H9 (cell line): ENCODE data around the gene UVRAG. TPM values are rescaled to one million over a fixed set of nuclear protein-coding genes. Genes with fewer than 3 reads are reported as not detected.
"Not testable (repeated sequence)": the region's sequence is repeated elsewhere in the genome, so short reads cannot be mapped to it uniquely, and the experiment has no call there.

ENCODE experiments used
- DNase-seq: peaks from one replicate; pipeline ENCODE4 v3.0.0-alpha.2; 2017
- H2AFZ ChIP-seq: one replicate; pipeline ENCODE4 v1.6.1; 2013; ENCODE audit warnings: mild to moderate bottlenecking, low read length, control low read depth, moderate library complexity
- H2AK5ac ChIP-seq: 2 replicates; pipeline ENCODE4 v1.6.1; 2013; ENCODE audit warnings: low read length, control low read depth, mixed read lengths; ENCODE audit not compliant: insufficient read length
- H2BK120ac ChIP-seq: one replicate; pipeline ENCODE4 v1.6.1; 2013; ENCODE audit warnings: low read depth, mild to moderate bottlenecking, low read length, control low read depth, inconsistent platforms; ENCODE audit not compliant: poor library complexity, severe bottlenecking
- H2BK12ac ChIP-seq: 2 replicates; pipeline ENCODE4 v1.6.1; 2013; ENCODE audit warnings: low read length, control low read depth, mixed read lengths, low read depth; ENCODE audit not compliant: insufficient read length
- H2BK15ac ChIP-seq: 2 replicates; pipeline ENCODE4 v1.6.1; 2013; ENCODE audit warnings: low read depth, low read length, control low read depth
- H2BK20ac ChIP-seq: one replicate; pipeline ENCODE4 v1.6.1; 2013; ENCODE audit warnings: low read depth, mild to moderate bottlenecking, low read length, control low read depth, inconsistent platforms; ENCODE audit not compliant: poor library complexity, severe bottlenecking
- H2BK5ac ChIP-seq: 2 replicates; pipeline ENCODE4 v1.6.1; 2013; ENCODE audit warnings: low read length, control low read depth, mixed read lengths; ENCODE audit not compliant: insufficient read length
- H3K14ac ChIP-seq: 2 replicates; pipeline ENCODE4 v1.6.1; 2013; ENCODE audit warnings: low read length, control low read depth; ENCODE audit not compliant: insufficient read depth
- H3K18ac ChIP-seq: 2 replicates; pipeline ENCODE4 v1.6.1; 2013; ENCODE audit warnings: low read depth, mild to moderate bottlenecking, mixed read lengths, low read length, control low read depth; ENCODE audit not compliant: insufficient read length
- H3K23ac ChIP-seq: 2 replicates; pipeline ENCODE4 v1.6.1; 2013; ENCODE audit warnings: low read length, control low read depth, mixed read lengths, low read depth; ENCODE audit not compliant: insufficient read length
- H3K23me2 ChIP-seq: 2 replicates; pipeline ENCODE4 v1.6.1; 2013; ENCODE audit warnings: low read depth, mild to moderate bottlenecking, mixed read lengths, low read length, control low read depth; ENCODE audit not compliant: insufficient read length, poor library complexity, severe bottlenecking
- H3K27ac ChIP-seq: 2 replicates; pipeline ENCODE4 v1.5.1; 2013; ENCODE audit warnings: low read length, control low read depth, mixed read lengths, low read depth; ENCODE audit not compliant: insufficient read length
- H3K27me3 ChIP-seq: 2 replicates; pipeline ENCODE4 v1.6.1; 2013; ENCODE audit warnings: low read length, control low read depth, inconsistent platforms; ENCODE audit not compliant: insufficient read depth
- H3K4ac ChIP-seq: 2 replicates; pipeline ENCODE4 v1.6.1; 2013; ENCODE audit warnings: low read depth, mild to moderate bottlenecking, control low read depth, inconsistent platforms, low read length, moderate library complexity
- H3K4me1 ChIP-seq: 2 replicates; pipeline ENCODE4 v1.6.1; 2013; ENCODE audit warnings: low read length, control low read depth, inconsistent platforms; ENCODE audit not compliant: insufficient read depth
- H3K4me2 ChIP-seq: 2 replicates; pipeline ENCODE4 v1.6.1; 2013; ENCODE audit warnings: low read length, control low read depth, mixed read lengths; ENCODE audit not compliant: insufficient read length, insufficient read depth
- H3K56ac ChIP-seq: 2 replicates; pipeline ENCODE4 v1.6.1; 2013; ENCODE audit warnings: low read depth, mild to moderate bottlenecking, mixed read lengths, low read length, control low read depth; ENCODE audit not compliant: insufficient read length
- H3K79me1 ChIP-seq: 2 replicates; pipeline ENCODE4 v1.6.1; 2013; ENCODE audit warnings: low read depth, mild to moderate bottlenecking, moderate library complexity, low read length, control low read depth, inconsistent platforms; ENCODE audit not compliant: insufficient read depth, poor library complexity, severe bottlenecking
- H3K79me2 ChIP-seq: 2 replicates; pipeline ENCODE4 v1.6.1; 2013; ENCODE audit warnings: low read length, control low read depth, inconsistent platforms; ENCODE audit not compliant: insufficient read depth
- H3K9ac ChIP-seq: 2 replicates; pipeline ENCODE4 v1.6.1; 2013; ENCODE audit warnings: low read length, control low read depth, mixed read lengths; ENCODE audit not compliant: insufficient read length; ENCODE audit errors: extremely low read depth
- H3K9me3 ChIP-seq: one replicate; pipeline ENCODE4 v1.6.1; 2013; ENCODE audit warnings: low read depth, low read length, inconsistent platforms; ENCODE audit not compliant: control insufficient read depth
- H3T11ph ChIP-seq: one replicate; pipeline ENCODE4 v1.6.1; 2013; ENCODE audit warnings: mild to moderate bottlenecking, low read length, control low read depth, inconsistent platforms
- H4K20me1 ChIP-seq: one replicate; pipeline ENCODE4 v1.6.1; 2013; ENCODE audit not compliant: control insufficient read depth, insufficient read length, insufficient read depth
- H4K5ac ChIP-seq: 2 replicates; pipeline ENCODE4 v1.6.1; 2013; ENCODE audit warnings: low read depth, mild to moderate bottlenecking, mixed read lengths, low read length, control low read depth; ENCODE audit not compliant: insufficient read length
- H4K8ac ChIP-seq: replicated peaks from 2 replicates; pipeline ENCODE4 v1.6.1; 2013; ENCODE audit warnings: low read length, control low read depth, mixed read lengths, low read depth; ENCODE audit not compliant: insufficient read length
- H4K91ac ChIP-seq: 2 replicates; pipeline ENCODE4 v1.6.1; 2013; ENCODE audit warnings: low read depth, mild to moderate bottlenecking, moderate library complexity, mixed read lengths, low read length, control low read depth; ENCODE audit not compliant: insufficient read length
- H3K27ac Mint-ChIP-seq, 3 experiments: 2 replicates in 2 of 3; 3 replicates in 1 of 3; pipeline ENCODE4 v1.8.0; 2020 to 2021; ENCODE audit warnings: mixed read lengths in 3 of 3, mild to moderate bottlenecking in 1 of 3, moderate library complexity in 1 of 3
- H3K27me3 Mint-ChIP-seq: 2 replicates; pipeline ENCODE4 v1.8.0; 2021; ENCODE audit warnings: low read depth, mild to moderate bottlenecking, moderate library complexity, mixed read lengths
- H3K36me3 Mint-ChIP-seq, 3 experiments: 2 replicates in 2 of 3; 3 replicates in 1 of 3; pipeline ENCODE4 v1.8.0; 2020 to 2021; ENCODE audit warnings: low read depth in 3 of 3, mixed read lengths in 3 of 3; ENCODE audit not compliant: insufficient read depth in 1 of 3
- H3K4me1 Mint-ChIP-seq, 2 experiments: 2 replicates each; pipeline ENCODE4 v1.8.0; 2020; ENCODE audit warnings: mixed read lengths in 2 of 2
- H3K4me3 Mint-ChIP-seq, 2 experiments: 2 replicates in 1 of 2; 3 replicates in 1 of 2; pipeline ENCODE4 v1.8.0; 2020 to 2021; ENCODE audit warnings: mild to moderate bottlenecking in 2 of 2, mixed read lengths in 2 of 2, moderate library complexity in 1 of 2
- H3K9me3 Mint-ChIP-seq, 2 experiments: 2 replicates in 1 of 2; 3 replicates in 1 of 2; pipeline ENCODE4 v1.8.0; 2020; ENCODE audit warnings: mild to moderate bottlenecking in 2 of 2, mixed read lengths in 2 of 2, moderate library complexity in 1 of 2
- CTCF ChIP-seq: fragments of 200-600 bp; sonication (generic); conservative IDR thresholded peaks from 3 replicates; pipeline ENCODE4 v1.8.0; 2021; ENCODE audit warnings: antibody characterized with exemption, mild to moderate bottlenecking
- whole genome bisulfite sequencing: extraction: QIAGEN DNeasy Blood & Tissue Kit; methylation state at CpG from one replicate; pipeline ENCODE4 v1.1.7; 2013; ENCODE audit warnings: missing lambda C conversion rate, low lambda C conversion rate, mixed read lengths; ENCODE audit not compliant: insufficient read length; ENCODE audit errors: extremely low coverage; 5-methylcytosine and 5-hydroxymethylcytosine counted together
- total RNA-seq: library from RNA; stranded (reverse); gene quantifications from 2 replicates; pipeline ENCODE4 v1.2.1, GENCODE V29; 2021

Gene UVRAG
- total RNA-seq, 1 experiment from 2014 or later: 18.5 TPM

GRCh38 chr11:76075716-76076115 lies 260.7 kb downstream of the UVRAG start:
- H3K27ac Mint-ChIP-seq: no peak overlapping the region
- peaks cover 0 to 9% (median 4%) of the 10 kb centered on the region in 3 experiments; a peak in 4 of 7 replicates for H3K36me3 Mint-ChIP-seq
- H3K27ac ChIP-seq: no peak overlapping the region

DNA sequence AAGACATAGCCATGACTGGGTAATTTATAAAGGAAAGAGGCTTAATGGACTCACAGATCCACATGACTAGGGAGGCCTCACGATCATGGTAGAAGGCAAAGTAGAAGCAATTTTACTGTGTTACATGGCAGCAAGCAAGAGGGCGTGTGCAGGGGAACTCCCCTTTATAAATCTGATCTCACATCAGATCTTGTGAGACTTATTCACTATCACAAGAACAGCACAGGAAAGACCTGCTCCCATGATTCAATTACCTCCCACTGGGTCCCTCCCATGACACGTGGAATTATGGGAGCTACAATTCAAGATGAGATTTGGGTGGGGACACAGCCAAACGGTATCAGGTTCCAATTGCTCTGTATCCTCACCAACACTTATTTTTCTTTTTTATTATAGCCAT lies 261.2 kb downstream of the UVRAG start:
- H3K36me3 Mint-ChIP-seq, H3K4me3 Mint-ChIP-seq: not testable (repeated sequence)
- no CpG with 5 or more reads among the region's 4 CpGs for WGBS

More at GRCh38 chr11:76075716-76076115, 260.7 kb downstream of the UVRAG start:
- Histone ChIP-seq H3K9ac (no peak overlapping the region), H3K4me1 (no peaks in the 10 kb centered on the region; the same call in 1 of the 2 replicates), H3K18ac (no peak overlapping the region), H4K91ac (no peak overlapping the region), H2BK20ac (no peak overlapping the region), H3K27me3 (no peaks in the 10 kb centered on the region), H3K9me3 (no peaks in the 10 kb centered on the region), H2BK120ac (no peak overlapping the region), H3K79me2 (no peaks in the 10 kb centered on the region; the same call in 1 of the 2 replicates), H3K56ac (no peak overlapping the region), H3K23me2 (no peaks in the 10 kb centered on the region), H2AK5ac (no peak overlapping the region), H2BK15ac (no peak overlapping the region), H3K4ac (no peak overlapping the region), H3K14ac (no peak overlapping the region), H3K79me1 (no peaks in the 10 kb centered on the region), H4K8ac (no peak overlapping the region), H3T11ph (no peak overlapping the region), H3K4me2 (no peak overlapping the region), H2BK5ac (no peak overlapping the region), H4K20me1 (no peaks in the 10 kb centered on the region), H2AFZ (no peak overlapping the region), H3K23ac (no peak overlapping the region), H2BK12ac (no peak overlapping the region), H4K5ac (no peak overlapping the region)
- Mint-ChIP-seq H3K4me1 (no peaks in the 10 kb centered on the region), H3K27me3 (no peaks in the 10 kb centered on the region), H3K9me3 (no peaks in the 10 kb centered on the region), H3K4me3 (no peak overlapping the region)
- no peak for TF ChIP-seq CTCF
- DNase-seq: no peak
- no CpG with 5 or more reads among the region's 2 CpGs for WGBS

More for the DNA sequence above, 261.2 kb downstream of the UVRAG start:
- not testable (repeated sequence) for H3K27me3 ChIP-seq, H3K56ac ChIP-seq, H4K8ac ChIP-seq, H3K9me3 Mint-ChIP-seq, DNase-seq, H3K4me1 ChIP-seq, H3K18ac ChIP-seq, H3K27ac ChIP-seq, H4K91ac ChIP-seq, H4K5ac ChIP-seq, H4K20me1 ChIP-seq, H3K27me3 Mint-ChIP-seq, H3K14ac ChIP-seq, H3K23me2 ChIP-seq, H3K9me3 ChIP-seq, H2AK5ac ChIP-seq, H3K79me1 ChIP-seq, H3K4ac ChIP-seq, H3K23ac ChIP-seq, H2BK120ac ChIP-seq, H3K9ac ChIP-seq, H3K27ac Mint-ChIP-seq, H2AFZ ChIP-seq, H2BK20ac ChIP-seq, H2BK12ac ChIP-seq, H3K4me2 ChIP-seq, H2BK5ac ChIP-seq, H2BK15ac ChIP-seq, H3T11ph ChIP-seq, H3K4me1 Mint-ChIP-seq, H3K79me2 ChIP-seq
